NCI-H526 (cell line): ENCODE measurements around the gene UTF1.

ENCODE experiments used
- DNase-seq, 2 experiments: peaks; one replicate each; lab custom pipeline; 2025; lab: John Stamatoyannopoulos, UW

Gene UTF1

GRCh38 chr10:133230044-133230361 lies at the start of gene UTF1:
UTF1 (plus strand) TSS chr10:133230217; CDS start chr10:133230289, 72 bp downstream.
- DNase-seq = no peak

- no peak for DNase-seq
Measured at GRCh38 chr10:133180965-133181639, 48.9 kb upstream of the UTF1 start.

- DNase-seq = no peak
Measured at GRCh38 chr10:133182190-133182589, 47.8 kb upstream of the UTF1 start.

- no peak for DNase-seq
Measured at GRCh38 chr10:133182791-133183645, 47.0 kb upstream of the UTF1 start.

GRCh38 chr10:133183646-133184378 lies 46.2 kb upstream of the UTF1 start:
- no peak for DNase-seq

GRCh38 chr10:133184591-133185244 lies 45.3 kb upstream of the UTF1 start:
- no peak for DNase-seq

GRCh38 chr10:133185421-133185820 lies 44.6 kb upstream of the UTF1 start:
- DNase-seq = no peak

- DNase-seq = no peak
Measured at GRCh38 chr10:133185916-133186315, 44.1 kb upstream of the UTF1 start.

GRCh38 chr10:133186416-133187090 lies 43.5 kb upstream of the UTF1 start:
- no peak for DNase-seq

- DNase-seq = no peak
Measured at GRCh38 chr10:133187091-133187905, 42.7 kb upstream of the UTF1 start.

- DNase-seq = no peak
Measured at GRCh38 chr10:133187906-133188681, 41.9 kb upstream of the UTF1 start.

- no peak for DNase-seq
Measured at GRCh38 chr10:133189256-133189655, 40.8 kb upstream of the UTF1 start.

GRCh38 chr10:133189726-133190125 lies 40.3 kb upstream of the UTF1 start:
- no peak for DNase-seq

- DNase-seq = no peak
Measured at GRCh38 chr10:133190225-133190624, 39.8 kb upstream of the UTF1 start.

GRCh38 chr10:133191651-133192050 lies 38.4 kb upstream of the UTF1 start:
- DNase-seq = no peak

GRCh38 chr10:133194151-133194550 lies 35.9 kb upstream of the UTF1 start:
- DNase-seq = no peak

- no peak for DNase-seq
Measured at GRCh38 chr10:133195096-133195495, 34.9 kb upstream of the UTF1 start.

- DNase-seq = no peak
Measured at GRCh38 chr10:133195611-133196010, 34.4 kb upstream of the UTF1 start.

- no peak for DNase-seq
Measured at GRCh38 chr10:133196221-133196915, 33.6 kb upstream of the UTF1 start.
